ENCODE data around the gene INPP5D. TPM values are rescaled to one million over a fixed set of nuclear protein-coding genes. Genes with fewer than 3 reads are reported as not detected.

The INPP5D gene
- total RNA-seq, 1 experiment from 2014 or later, result 2.0 TPM

DNA sequence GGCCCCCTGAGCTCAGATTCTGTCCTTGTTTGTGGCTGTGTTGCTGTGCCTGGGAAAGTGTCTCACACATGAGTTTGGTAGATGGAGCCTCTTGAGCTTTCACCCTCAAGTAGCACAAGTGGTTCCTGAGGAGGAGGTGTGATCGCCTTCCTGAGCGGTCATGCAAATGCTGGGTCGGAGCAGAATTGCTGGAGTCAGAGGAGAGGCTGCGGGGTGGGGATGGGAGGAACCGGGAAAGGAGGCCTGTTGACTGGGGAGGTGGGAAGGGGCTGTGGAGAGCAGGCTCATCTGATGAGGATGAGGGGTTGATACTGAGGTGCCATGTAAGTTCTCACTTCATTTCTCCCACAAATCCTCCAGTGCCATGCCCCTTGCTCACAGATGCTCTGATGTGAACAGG is 142.9 kb downstream of the INPP5D start:
- no peak for DNase-seq (ENCODE audit: low read depth)

DNA sequence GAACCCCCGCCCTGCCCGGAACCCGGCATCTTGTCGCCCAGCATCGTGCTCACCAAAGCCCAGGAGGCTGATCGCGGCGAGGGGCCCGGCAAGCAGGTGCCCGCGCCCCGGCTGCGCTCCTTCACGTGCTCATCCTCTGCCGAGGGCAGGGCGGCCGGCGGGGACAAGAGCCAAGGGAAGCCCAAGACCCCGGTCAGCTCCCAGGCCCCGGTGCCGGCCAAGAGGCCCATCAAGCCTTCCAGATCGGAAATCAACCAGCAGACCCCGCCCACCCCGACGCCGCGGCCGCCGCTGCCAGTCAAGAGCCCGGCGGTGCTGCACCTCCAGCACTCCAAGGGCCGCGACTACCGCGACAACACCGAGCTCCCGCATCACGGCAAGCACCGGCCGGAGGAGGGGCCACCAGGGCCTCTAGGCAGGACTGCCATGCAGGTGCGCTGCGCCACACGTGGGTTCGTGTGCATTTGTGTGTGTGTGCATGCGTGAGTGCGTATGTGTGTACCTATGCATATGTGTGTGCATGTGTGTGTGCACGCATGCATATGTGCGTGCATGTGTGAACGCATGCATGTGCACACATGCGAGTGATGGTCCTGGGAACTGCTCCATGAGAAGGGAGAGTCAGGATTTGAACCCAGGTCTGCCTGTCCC is 144.3 kb downstream of the INPP5D start:
- no peak for DNase-seq (ENCODE audit: low read depth)

DNA sequence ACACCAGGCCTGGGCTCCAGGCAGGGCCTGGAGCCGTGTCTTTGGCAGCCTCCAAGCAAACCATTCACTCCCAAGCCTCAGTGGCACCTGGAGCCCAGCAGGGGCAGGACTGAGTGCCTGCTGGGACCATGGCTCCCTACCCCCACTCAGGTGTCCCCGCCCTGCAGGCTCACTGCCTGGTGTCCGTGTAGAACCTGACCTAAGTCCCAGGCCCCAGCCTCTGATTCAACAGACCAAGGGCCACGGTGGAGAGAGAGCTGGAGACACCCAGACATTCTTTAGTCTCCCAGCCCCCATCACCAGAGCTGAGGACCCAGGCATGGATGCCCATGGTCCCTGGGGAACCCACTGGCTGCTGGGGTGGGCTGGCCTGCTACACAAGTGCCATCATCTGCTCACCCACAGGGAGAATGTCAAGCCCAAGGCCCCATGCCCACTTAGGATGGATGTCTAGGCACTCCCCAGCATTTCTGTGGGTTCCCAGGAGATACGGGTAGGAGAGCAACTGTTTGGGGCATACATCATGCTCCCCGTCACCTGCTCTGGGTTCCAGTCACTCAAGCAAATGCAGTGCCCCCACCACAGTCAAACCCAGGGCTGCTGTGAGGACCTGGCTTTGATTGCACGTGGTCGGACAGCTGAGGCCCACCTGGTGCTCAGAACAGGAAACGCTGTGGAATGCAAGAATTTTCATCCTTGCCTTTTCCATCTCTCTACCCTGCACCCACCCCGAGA is 148.4 kb downstream of the INPP5D start:
- peak; percentile 26 for DNase-seq (ENCODE audit: low read depth)

DNA sequence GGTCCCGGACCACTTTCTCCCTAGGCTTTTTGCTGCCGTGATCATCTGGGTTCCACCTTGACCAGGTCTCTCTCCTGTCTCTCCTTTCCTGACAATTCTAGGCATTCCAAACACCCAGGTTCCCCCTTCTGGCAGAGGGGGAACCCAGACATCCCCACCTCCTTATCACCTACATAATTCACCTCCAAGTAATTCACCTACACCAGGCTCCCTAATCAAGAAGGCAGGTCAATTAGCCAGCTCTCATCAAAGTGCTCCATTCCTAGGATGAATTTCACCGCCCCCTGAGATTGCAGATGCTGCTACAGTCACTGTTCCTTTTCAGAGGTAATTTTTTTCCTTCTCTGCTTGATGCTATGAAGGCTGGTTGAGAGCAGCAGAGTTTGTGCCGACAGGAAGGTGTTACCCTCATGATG is 149.0 kb downstream of the INPP5D start:
- no peak for DNase-seq (ENCODE audit: low read depth)

DNA sequence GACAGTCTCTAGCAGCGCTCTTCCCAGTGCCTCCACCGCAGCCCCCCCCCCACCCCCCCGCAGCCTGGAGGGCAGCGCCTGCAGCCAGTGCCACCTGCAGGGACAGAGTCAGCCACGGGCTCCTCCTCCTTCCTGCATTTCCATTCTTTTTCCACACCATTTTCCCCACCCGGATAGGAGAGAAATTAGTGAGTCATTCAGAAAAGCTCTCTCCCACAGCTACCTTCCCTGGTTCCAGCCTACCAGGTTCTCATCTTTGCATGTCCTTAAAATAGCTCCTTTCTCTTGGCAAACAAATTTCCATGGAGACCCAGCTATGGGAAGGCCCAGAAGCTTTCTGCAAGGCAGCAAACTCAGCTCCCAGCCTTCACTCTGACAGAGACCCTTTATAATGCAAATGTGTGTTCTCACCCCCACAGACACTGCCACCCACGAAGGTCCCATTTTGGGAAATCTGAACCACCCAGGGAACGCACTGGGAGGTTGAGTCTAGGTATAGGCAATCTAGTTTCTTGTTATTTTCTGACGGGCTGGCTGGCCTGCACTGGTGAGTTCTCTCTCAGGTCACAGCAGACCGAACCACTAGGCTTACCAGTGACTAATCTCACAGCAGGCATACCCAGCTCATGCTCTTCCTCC is 149.5 kb downstream of the INPP5D start:
- DNase-seq (ENCODE audit: low read depth), result peak; percentile 84

DNA sequence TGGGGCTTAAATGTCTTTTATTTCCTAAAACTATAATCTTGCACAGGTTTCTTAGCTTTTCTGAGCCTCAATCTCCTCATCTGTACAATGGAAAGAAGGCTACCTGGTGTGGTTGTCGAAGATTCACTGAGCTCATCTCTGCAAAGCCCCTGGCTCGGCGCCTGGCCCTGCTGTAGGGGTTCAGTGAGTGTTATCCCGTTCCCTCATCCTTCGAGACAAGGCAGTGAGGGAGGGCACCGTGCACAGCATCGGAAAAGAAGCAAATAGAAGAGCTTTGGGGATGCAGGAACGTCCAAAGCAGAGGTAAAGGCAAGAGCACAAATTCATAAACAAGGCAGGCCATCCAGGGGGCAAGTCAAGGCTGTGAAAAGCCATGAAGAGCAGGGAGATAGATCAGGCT is 150.1 kb downstream of the INPP5D start:
- no peak for DNase-seq (ENCODE audit: low read depth)

DNA sequence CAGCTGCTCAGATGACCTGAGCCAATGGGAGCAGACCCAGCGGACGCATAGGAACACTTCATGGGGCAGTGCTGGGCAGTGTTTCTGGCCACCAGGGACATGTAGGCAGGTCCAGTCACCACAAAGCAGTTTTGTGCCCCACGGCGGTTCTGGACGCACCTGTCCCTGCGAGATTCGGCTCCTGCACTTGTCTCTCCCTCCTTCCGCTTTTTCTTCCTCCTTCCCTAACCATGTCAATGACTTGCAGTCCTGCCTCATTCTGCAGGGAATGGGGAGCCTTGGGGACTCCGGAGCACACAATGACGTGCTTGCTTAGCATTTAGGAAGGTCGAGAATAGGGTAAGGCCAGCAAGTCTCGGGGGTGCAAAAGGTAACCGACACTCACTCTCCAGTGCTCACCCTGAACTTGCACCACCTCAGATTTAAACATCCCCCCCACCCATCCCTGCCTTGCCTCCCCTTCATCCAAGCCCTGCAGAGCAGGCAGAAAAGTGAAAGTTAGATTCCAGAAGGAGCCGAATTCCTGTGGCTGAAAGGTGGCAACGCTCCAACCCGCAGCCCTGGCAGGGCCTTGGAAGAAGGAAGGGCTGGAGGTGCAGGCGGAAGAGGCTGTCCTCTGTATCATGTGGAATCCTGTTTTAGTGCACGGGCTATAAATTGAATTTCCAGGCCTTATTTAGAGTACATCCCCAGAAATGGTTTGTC is 150.9 kb downstream of the INPP5D start:
- peak; percentile 93 for DNase-seq (ENCODE audit: low read depth)

DNA sequence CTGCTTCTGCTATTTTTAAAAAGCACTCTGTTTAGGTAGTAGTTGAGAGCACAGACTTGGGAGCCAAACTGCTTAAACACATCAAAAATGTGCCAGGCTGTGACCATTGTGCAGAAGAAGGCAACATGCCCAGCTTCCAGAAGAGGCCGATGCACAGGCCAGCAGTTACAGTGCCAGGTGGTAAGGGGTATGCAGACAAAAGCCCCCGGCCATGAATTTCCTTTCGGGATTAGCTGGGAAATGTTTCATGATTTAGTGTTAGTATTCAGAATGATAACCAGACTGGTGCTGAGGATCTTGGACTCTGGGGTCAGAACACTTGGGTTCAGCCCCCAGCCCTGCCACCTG is 151.4 kb downstream of the INPP5D start:
- DNase-seq (ENCODE audit: low read depth), result no peak

DNA sequence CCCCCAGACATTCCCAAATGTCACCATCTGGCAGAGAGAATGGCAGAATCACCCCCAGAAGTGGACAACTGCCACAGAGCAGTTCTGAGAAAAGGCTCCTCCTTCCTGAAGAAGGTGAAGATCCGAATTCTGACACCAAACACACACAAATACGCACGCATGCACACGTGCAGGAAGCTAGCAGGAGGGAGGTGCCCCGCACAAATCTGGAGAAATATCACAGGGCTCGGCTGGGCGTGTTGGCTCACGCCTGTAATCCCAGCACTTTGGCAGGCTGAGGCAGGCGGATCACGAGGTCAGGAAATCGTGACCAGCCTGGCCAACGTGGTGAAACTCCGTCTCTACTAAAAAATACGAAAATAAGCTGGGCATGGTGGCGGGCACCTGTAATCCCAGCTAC is 152.9 kb downstream of the INPP5D start:
- DNase-seq (ENCODE audit: low read depth), result no peak

DNA sequence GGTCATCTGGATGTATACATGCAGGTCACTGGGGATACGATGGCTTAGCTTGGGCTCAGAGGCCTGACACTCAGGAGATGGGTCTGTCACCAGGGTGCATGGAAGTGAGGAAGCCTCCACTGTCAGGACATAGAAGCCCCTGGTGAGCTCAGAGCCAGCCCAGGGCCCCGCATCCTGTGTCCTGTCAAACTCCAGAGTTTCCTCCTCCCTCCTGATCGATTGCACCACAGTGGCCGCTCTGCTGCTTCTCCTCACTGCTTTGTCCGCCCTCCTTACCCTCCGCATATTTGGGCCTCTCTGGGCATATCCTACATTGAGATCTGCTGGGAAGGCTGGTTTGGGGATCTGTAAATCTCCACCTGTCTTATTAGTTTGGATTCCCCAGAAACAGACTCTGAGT is 153.8 kb downstream of the INPP5D start:
- no peak for DNase-seq (ENCODE audit: low read depth)

DNA sequence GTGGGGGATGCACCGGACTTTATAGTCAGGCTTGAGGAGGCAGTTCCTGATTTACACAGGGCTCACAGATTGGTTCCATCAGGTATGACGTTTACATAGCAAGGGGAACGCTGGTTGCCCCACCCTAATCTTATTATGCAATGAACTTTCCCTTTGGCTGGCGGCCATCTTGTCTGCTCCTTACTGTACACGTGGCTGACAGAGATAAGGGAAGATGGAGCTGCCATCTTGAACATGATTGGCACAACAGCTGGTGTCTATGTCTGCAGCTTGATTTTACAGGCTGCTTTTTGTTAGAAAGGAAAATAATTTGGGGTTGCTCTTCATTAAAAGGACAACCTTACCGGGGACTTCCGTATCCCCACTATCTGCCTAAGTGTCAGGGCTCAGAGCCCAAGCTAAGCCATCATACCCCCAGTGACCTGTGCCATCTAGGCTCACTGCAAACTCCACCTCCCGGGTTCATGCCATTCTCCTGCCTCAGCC is 157.8 kb downstream of the INPP5D start:
- no peak for DNase-seq (ENCODE audit: low read depth)

DNA sequence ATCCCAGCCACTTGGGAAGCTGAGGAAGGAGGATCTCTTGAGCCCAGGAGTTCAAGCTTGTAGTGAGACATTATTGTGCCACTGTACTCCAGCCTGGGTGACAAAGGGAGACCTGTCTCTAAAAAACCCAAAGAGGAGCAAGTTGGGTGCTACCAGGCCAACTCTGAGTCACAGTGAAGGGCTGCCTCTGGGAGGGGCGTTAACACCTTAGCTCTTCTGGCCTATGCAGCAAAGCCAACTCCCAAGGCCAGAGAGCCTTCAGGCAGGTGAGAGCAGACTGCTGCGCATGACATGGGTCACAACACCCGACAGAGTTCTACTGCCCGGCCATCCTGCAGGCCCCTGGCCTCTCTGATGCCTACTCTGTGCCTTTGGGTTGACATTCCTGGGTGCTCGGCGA is 158.7 kb downstream of the INPP5D start:
- no peak for DNase-seq (ENCODE audit: low read depth)

DNA sequence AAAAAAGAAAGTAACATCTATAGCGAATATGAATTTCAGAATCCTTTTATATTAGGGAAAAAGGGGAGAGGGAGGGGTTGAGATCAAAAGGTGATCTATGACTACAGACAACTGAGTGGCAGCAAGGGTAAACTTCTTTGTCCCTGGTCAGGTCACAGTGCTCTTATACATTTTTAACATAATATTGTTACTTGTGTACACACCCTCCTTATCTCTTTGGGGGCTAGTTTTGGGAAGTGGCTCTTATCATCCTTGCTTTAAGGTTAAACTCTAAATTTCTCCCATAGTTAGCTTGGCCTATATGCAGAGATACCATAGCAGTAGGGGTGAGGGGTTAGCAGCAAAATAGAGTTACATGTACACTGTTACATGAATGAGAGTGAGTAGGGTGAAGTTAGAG is 159.7 kb downstream of the INPP5D start:
- DNase-seq (ENCODE audit: low read depth), result no peak

DNA sequence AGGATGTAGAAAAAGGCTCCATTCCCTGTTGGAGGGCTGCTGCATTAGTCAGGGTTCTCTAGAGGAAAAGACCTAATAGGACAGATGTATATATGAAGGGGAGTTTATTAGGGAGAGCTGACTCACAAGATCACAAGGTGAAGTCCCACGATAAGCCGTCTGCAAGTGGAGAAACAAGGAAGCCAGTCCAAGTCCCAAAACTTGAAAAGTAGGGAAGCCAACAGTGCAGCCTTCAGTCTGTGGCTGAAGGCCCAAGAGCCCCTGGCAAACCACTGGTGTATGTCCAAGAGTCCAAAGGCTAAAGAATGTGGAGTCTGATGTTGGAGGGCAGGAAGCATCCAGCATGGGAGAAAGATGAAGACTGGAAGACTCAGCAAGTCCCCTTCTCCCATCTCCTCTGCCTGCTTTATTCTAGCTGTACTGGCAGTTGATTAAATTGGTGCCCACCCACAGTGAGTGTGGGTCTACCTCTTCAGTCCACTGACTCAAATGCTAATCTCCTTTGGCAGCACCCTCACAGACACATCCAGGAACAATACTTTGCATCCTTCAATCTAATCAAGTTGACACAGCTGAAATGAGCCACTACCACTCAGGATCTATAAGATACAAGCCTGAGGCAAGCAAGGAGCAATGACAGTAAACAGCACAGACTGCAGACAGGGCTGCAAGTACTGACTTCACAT is 161.4 kb downstream of the INPP5D start:
- DNase-seq (ENCODE audit: low read depth), result peak; percentile 59

DNA sequence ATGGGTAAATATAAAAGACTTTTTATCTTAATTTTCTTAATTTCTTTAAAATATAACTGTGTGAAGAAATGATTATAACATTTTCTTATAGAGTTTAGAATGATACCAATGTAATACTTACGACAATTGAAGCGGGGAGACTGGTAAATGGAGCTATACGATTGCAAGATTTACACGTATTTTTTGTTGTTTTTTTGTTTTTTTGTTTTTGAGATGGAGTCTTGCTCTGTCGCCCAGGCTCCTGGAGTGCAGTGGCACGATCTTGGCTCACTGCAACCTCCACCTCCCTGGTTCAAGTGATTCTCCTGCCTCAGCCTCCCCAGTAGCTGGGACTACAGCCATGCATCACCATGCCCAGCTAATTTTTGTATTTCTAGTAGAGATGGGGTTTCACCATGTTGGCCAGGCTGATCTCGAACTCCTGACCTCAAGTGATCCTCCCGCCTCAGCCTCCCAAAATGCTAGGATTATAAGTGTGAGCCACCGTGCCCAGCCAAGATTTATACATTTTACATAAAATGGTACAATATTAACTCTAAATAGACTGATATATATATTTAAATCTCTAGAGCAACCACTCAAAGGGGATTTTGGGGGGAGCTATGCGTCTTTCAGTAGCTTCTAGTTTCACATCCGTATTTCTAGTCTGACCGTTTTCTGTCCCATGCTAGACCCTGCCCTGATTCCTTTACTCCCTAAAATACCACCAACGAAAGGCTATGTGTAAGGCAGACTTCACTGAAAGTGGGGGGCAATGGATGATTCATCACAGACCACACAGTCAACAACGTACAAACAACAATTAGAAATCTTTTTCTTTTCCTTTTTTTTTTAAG is 163.1 kb downstream of the INPP5D start:
- no peak for DNase-seq (ENCODE audit: low read depth)

DNA sequence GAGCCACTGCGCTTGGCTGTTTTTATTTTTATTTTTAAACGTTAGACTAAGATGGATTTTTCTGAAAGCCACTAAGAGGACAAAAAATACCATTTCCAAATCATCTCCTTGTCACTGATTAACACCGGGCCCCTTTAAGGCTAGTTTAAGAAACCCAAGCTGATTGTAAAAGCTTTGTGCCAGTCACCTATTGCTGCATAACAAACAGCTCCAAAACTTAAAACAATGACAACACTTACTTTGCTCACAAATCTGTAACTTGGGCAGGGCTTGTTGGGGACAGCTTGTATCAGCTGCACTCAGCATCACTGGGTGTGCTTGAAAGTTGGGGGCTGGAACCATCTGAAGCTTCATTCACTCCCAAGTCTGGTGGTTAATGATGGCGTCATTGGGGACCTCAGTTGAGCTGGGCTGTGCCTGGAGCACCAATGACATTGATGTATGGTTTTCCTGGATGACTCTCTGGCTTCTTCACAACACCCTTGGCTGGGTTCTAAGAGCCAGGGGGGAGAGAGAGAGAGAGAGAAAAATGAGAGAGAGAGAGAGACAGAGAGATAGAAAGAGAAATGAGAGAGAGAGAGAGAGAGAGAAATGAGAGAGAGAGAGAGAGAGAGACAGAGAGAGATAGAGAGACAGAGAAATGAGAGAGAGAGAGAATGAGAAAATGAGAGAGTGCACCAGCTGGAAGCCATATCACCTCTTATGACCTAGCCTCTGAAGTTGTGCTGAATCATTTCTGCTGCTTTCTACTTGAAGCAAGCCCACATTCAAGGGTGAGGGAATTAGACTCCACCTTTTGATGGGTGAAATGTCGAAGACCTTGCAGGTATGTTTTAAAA is 165.3 kb downstream of the INPP5D start:
- no peak for DNase-seq (ENCODE audit: low read depth)

DNA sequence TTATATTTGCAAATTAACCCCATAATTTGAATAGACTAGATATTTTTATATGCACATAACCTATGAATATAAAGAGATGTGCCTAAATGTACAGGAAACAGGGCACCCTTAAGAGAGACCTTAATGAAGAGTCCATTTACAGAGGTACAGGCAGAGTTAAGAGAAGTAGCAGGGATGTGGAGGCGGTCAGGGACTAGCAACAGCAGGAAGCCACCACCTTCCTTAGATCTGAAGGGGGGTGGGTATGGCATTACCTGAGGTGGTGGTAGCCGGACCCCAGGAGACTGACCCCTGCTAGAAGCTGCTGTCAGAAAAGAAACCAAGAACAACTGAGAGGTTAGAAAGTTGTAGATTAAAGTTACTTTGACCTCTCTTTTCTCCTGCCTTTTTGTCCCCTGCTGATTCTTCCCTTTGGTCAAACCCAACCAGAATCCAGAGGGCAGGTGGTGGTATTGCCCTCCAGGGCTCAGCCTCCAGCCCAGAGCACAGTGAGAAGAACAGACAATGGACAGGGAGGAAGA is 166.4 kb downstream of the INPP5D start:
- DNase-seq (ENCODE audit: low read depth), result no peak

DNA sequence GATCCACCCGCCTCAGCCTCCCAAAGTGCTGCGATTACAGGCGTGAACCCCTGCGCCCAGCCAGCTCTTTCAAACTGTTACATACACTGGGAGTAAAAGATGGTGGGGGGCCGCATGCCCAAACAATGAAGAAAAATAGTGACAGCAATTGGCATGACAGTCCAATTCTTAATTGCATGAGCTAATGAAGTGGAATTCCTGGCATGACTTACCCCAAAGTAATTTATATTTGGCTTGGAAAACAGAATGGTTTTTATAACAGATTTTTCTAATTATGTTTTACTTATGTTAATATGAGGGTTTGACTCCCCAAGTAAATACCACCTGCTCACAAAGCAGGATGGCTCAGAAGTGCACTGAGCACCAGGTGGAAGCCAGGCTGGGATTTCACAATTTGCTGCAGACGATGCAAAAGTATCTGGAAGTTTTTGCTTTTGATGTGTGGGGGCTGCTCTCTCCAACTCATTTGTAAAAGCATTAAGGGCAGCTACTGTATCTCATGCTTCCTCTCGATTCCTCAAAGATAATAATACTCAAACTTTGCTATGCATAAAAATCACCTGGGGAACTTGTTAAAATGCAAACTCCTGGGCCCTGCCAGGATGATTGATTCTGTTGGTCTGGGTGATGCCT is 167.3 kb downstream of the INPP5D start:
- DNase-seq (ENCODE audit: low read depth), result no peak

DNA sequence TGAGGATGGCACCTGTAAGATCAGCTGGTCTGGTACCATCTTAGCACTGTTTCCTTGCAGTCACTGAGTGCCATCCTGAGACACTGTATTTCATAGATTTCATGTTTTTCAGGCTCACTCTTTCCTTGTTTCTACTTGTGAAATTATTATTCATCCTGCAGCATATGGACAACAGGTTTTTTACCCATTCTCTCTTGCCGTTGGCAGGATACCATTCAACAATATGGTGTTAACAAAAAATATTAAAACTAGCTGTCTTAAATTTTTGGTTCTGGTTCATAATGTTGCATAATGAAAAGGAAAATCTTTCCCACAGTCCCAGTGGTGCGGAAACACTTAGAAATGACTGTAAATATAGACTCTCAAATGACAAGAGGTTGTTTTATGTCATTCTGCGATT is 168.2 kb downstream of the INPP5D start:
- DNase-seq (ENCODE audit: low read depth), result no peak
